PC-3 (cell line): Measurements from ENCODE around the gene CD274. TPM values are rescaled to one million over a fixed set of nuclear protein-coding genes. Genes with fewer than 3 reads are reported as not detected.

Source experiments
- ATAC-seq: fragments of 200-7000 bp; cut with Tn5 transposase; 2 replicates; pipeline ENCODE4 v1.9.1; 2020; ENCODE audit warnings: mild to moderate bottlenecking, moderate library complexity
- BruUV-seq: library from RNA; stranded (reverse); fragments of 400-500 nt; replicated peaks from 2 replicates; lab custom pipeline; 2021; lab: Mats Ljungman, UMichigan
- CTCF ChIA-PET: fragments of 300-600 bp; sonication (Branson Sonifier 250); formaldehyde crosslinking; loops from one replicate; lab custom pipeline; 2022; ENCODE audit warnings: antibody characterized with exemption; lab: Charles Lee
- POLR2A ChIA-PET: fragments of 300-600 bp; sonication (Branson Sonifier 250); formaldehyde crosslinking; loops from one replicate; lab custom pipeline; 2022; ENCODE audit warnings: antibody characterized with exemption; ENCODE audit not compliant: unreplicated experiment; lab: Charles Lee
- DNase-seq: peaks from one replicate; pipeline ENCODE4 v3.0.0-alpha.2; 2015
- H2AFZ ChIP-seq: fragments of 300-600 bp; sonication (generic); 2 replicates; pipeline ENCODE4 v1.6.0; 2016; ENCODE audit warnings: antibody characterized with exemption, low read length
- H3F3A ChIP-seq: fragments of 300-600 bp; sonication (generic); one replicate; pipeline ENCODE4 v1.6.0; 2017; ENCODE audit warnings: antibody characterized with exemption, low read length, control low read depth, mild to moderate bottlenecking; ENCODE audit not compliant: unreplicated experiment
- H3K27ac ChIP-seq: fragments of 300-600 bp; sonication (generic); 2 replicates; pipeline ENCODE4 v1.5.1; 2016; ENCODE audit warnings: mild to moderate bottlenecking, low read length
- H3K27me3 ChIP-seq: fragments of 300-600 bp; sonication (generic); 2 replicates; pipeline ENCODE4 v1.6.1; 2016; ENCODE audit warnings: low read length, mixed read lengths
- H3K36me3 ChIP-seq: fragments of 300-600 bp; sonication (generic); 2 replicates; pipeline ENCODE4 v1.6.1; 2016; ENCODE audit warnings: low read depth, mixed run types, low read length, mixed read lengths
- H3K4me1 ChIP-seq: fragments of 300-600 bp; sonication (generic); 2 replicates; pipeline ENCODE4 v1.5.1; 2016; ENCODE audit warnings: low read length; ENCODE audit not compliant: insufficient read depth
- H3K4me2 ChIP-seq: fragments of 300-600 bp; sonication (generic); 2 replicates; pipeline ENCODE4 v1.6.0; 2016; ENCODE audit warnings: low read length
- H3K4me3 ChIP-seq: fragments of 300-600 bp; sonication (generic); 2 replicates; pipeline ENCODE4 v1.5.1; 2016; ENCODE audit warnings: mild to moderate bottlenecking, low read length, mixed read lengths
- H3K79me2 ChIP-seq: fragments of 300-600 bp; sonication (generic); 2 replicates; pipeline ENCODE4 v1.6.1; 2017; ENCODE audit warnings: low read length, mixed read lengths
- H3K9ac ChIP-seq: fragments of 300-600 bp; sonication (generic); 2 replicates; pipeline ENCODE4 v1.6.0; 2016; ENCODE audit warnings: mild to moderate bottlenecking, low read length
- H3K9me2 ChIP-seq: fragments of 300-600 bp; sonication (generic); replicated peaks from 2 replicates; pipeline ENCODE4 v1.6.1; 2016; ENCODE audit warnings: mixed run types, low read length, mixed read lengths
- H3K9me3 ChIP-seq: fragments of 300-600 bp; sonication (generic); 2 replicates; pipeline ENCODE4 v1.6.1; 2016; ENCODE audit warnings: low read length, mixed read lengths
- H4K20me1 ChIP-seq: fragments of 300-600 bp; sonication (generic); 2 replicates; pipeline ENCODE4 v1.6.1; 2016; ENCODE audit warnings: low read length, mixed read lengths
- CTCF ChIP-seq: fragments of 300-600 bp; sonication (generic); conservative IDR thresholded peaks from 2 replicates; pipeline ENCODE4 v1.5.1; 2017; ENCODE audit warnings: antibody characterized with exemption, low read depth, mild to moderate bottlenecking, low read length
- EZH2 ChIP-seq: fragments of 300-600 bp; sonication (generic); IDR thresholded peaks from one replicate; pipeline ENCODE4 v1.6.1; 2017; ENCODE audit warnings: antibody characterized with exemption, mild to moderate bottlenecking, low read length; ENCODE audit not compliant: unreplicated experiment
- EZH2phosphoT487 ChIP-seq: fragments of 300-600 bp; sonication (generic); IDR thresholded peaks from 2 replicates; pipeline ENCODE4 v1.6.1; 2018; ENCODE audit warnings: mild to moderate bottlenecking, antibody characterized with exemption, low read length, borderline replicate concordance
- intact Hi-C: fragments of 100-400 bp; cut with micrococcal nuclease; formaldehyde crosslinking; loops from 2 replicates; pipeline ENCODE4 v1.9.0; 2023
- total RNA-seq: library from RNA; depleted of rRNA; stranded (reverse); fragments of >200 nt; gene quantifications from 2 replicates; pipeline ENCODE4 v1.2.3, GENCODE V29; 2014

The CD274 gene
- total RNA-seq, 1 experiment from 2014 or later, result 3.8 TPM

GRCh38 chr9:5428172-5428571 lies 22.2 kb upstream of the CD274 start:
- Histone ChIP-seq H3K36me3 (no peaks in the 10 kb centered on the region), H3K9me3 (no peaks in the 10 kb centered on the region), H3F3A (no peaks in the 10 kb centered on the region), H3K27me3 (no peaks in the 10 kb centered on the region), H3K9me2 (no peaks in the 10 kb centered on the region), H4K20me1 (no peaks in the 10 kb centered on the region), H2AFZ (no peak overlapping the region), H3K4me3 (no peak overlapping the region), H3K9ac (no peak overlapping the region), H3K27ac (no peak overlapping the region), H3K4me2 (no peak overlapping the region), H3K79me2 (no peaks in the 10 kb centered on the region), H3K4me1 (no peaks in the 10 kb centered on the region)
- DNase-seq, result no peak
- no TSS peak for BruUV-seq
- no peak for ATAC-seq
- intact Hi-C loops, result loop anchor here (5.0 to 10.0 kb wide), 2 partner anchors 163 to 666 kb away; no protein-coding TSS in a partner anchor
- POLR2A ChIA-PET, result no interaction called here
- TF ChIP-seq EZH2phosphoT487, result no peak
- no peak for TF ChIP-seq CTCF
- TF ChIP-seq EZH2, result no peak
- CTCF ChIA-PET, result no interaction called here

- no peak overlapping the region for H3K9ac ChIP-seq
- no peaks in the 10 kb centered on the region for H3K4me1 ChIP-seq
- H3K9me2 ChIP-seq, result no peaks in the 10 kb centered on the region
- H3K36me3 ChIP-seq, result no peaks in the 10 kb centered on the region
- no peaks in the 10 kb centered on the region for H4K20me1 ChIP-seq
- DNase-seq, result no peak
- ChIA-PET CTCF (no interaction called here), POLR2A (no interaction called here)
- H3K4me3 ChIP-seq, result no peak overlapping the region
- H2AFZ ChIP-seq, result no peak overlapping the region
- TF ChIP-seq EZH2 (no peak), CTCF (no peak), EZH2phosphoT487 (no peak)
- H3K79me2 ChIP-seq, result no peaks in the 10 kb centered on the region
- no peak overlapping the region for H3K4me2 ChIP-seq
- no peaks in the 10 kb centered on the region for H3K27me3 ChIP-seq
- ATAC-seq, result no peak
- H3F3A ChIP-seq, result no peaks in the 10 kb centered on the region
- no TSS peak for BruUV-seq
- H3K9me3 ChIP-seq, result no peaks in the 10 kb centered on the region
- intact Hi-C loops, result loop anchor here (5.0 to 10.0 kb wide), 2 partner anchors 164 to 667 kb away; no protein-coding TSS in a partner anchor
- no peak overlapping the region for H3K27ac ChIP-seq
Measured at GRCh38 chr9:5428794-5429528, 21.4 kb upstream of the CD274 start.

- Histone ChIP-seq H3K79me2 (no peaks in the 10 kb centered on the region), H4K20me1 (no peaks in the 10 kb centered on the region), H3K4me1 (no peaks in the 10 kb centered on the region), H2AFZ (no peak overlapping the region), H3K27me3 (no peaks in the 10 kb centered on the region), H3F3A (no peaks in the 10 kb centered on the region), H3K36me3 (no peaks in the 10 kb centered on the region), H3K9me3 (no peaks in the 10 kb centered on the region), H3K9me2 (no peaks in the 10 kb centered on the region), H3K4me3 (no peak overlapping the region), H3K4me2 (no peak overlapping the region), H3K9ac (no peak overlapping the region), H3K27ac (no peak overlapping the region)
- TF ChIP-seq EZH2phosphoT487 (no peak), CTCF (no peak), EZH2 (no peak)
- BruUV-seq, result no TSS peak
- ChIA-PET CTCF (no interaction called here), POLR2A (no interaction called here)
- intact Hi-C loops, result loop anchor here (5.0 to 10.0 kb wide), 2 partner anchors 165 to 668 kb away; no protein-coding TSS in a partner anchor
- DNase-seq (no peak), ATAC-seq (no peak)
Measured at GRCh38 chr9:5429873-5430564, 20.3 kb upstream of the CD274 start.
